Peyer's patch (tissue), 4 donors: ENCODE results near the gene FNBP1L. TPM values are rescaled to one million over a fixed set of nuclear protein-coding genes. Genes with fewer than 3 reads are reported as not detected.
A peak's percentile ranks its signal among the peaks of the same experiment; 100 is the strongest.

Experiments
- DNase-seq, 3 donors: peaks; one replicate each; pipeline ENCODE4 v3.0.0-alpha.2; 2017 to 2019
- H3K27ac ChIP-seq, 4 donors: fragments of 200-600 bp; sonication (generic); one replicate each; pipeline ENCODE4 v1.5.1; 2016 to 2019
- H3K27me3 ChIP-seq, 2 donors: fragments of 200-600 bp; sonication (generic); one replicate each; pipeline ENCODE4 v1.5.1; 2019
- H3K36me3 ChIP-seq, 3 donors: fragments of 200-600 bp; sonication (generic); one replicate each; pipeline ENCODE4 v1.5.1; 2016 to 2019
- H3K4me1 ChIP-seq, 4 donors: fragments of 200-600 bp; sonication (generic); one replicate each; pipeline ENCODE4 v1.5.1; 2016 to 2019
- H3K4me3 ChIP-seq, 4 donors: fragments of 200-600 bp; sonication (generic); 1 replicate in 3 of 4; 2 replicates in 1 of 4; pipeline ENCODE4 v1.5.1; 2016 to 2019; ENCODE audit warnings: mild to moderate bottlenecking in 1 of 4
- H3K9me3 ChIP-seq, 4 donors: fragments of 200-600 bp; sonication (generic); one replicate each; pipeline ENCODE4 v1.5.1; 2016 to 2019; ENCODE audit warnings: mild to moderate bottlenecking in 1 of 4
- CTCF ChIP-seq, 6 experiments: fragments of 450-650 bp in 4 of 6; fragments of 200-600 bp in 2 of 6; sonication (generic) in 1 of 6; IDR thresholded peaks; one replicate each; pipeline ENCODE4 v1.5.1; 2017 to 2019; ENCODE audit warnings: antibody characterized with exemption in 6 of 6, mild to moderate bottlenecking in 3 of 6, moderate library complexity in 1 of 6
- POLR2A ChIP-seq, 2 donors: fragments of 450-650 bp; IDR thresholded peaks; one replicate each; pipeline ENCODE4 v1.5.1; 2017; ENCODE audit warnings: antibody characterized with exemption in 2 of 2, mild to moderate bottlenecking in 2 of 2, moderate library complexity in 2 of 2
- total RNA-seq, 4 donors: library from RNA; depleted of rRNA; stranded (reverse); fragments of >200 nt; gene quantifications; one replicate each; pipeline ENCODE4 v1.1.0, GENCODE V29; 2016

FNBP1L gene
- total RNA-seq, 4 donors from 2014 or later, result 38.8 to 63.7 (median 55.2) TPM

GRCh38 chr1:93504247-93505033, 56.5 kb downstream of the FNBP1L start:
- Histone ChIP-seq H3K36me3 (peaks cover 0 to 4% (median 0%) of the 10 kb centered on the region in 3 donors), H3K4me1 (no peaks in the 10 kb centered on the region), H3K27ac (no peak overlapping the region), H3K27me3 (no peaks in the 10 kb centered on the region), H3K4me3 (no peak overlapping the region), H3K9me3 (no peaks in the 10 kb centered on the region)
- TF ChIP-seq POLR2A (IDR thresholded peaks at IDR 0.05) (no peak), CTCF (IDR thresholded peaks at IDR 0.05) (no peak)
- DNase-seq, result no peak

DNA sequence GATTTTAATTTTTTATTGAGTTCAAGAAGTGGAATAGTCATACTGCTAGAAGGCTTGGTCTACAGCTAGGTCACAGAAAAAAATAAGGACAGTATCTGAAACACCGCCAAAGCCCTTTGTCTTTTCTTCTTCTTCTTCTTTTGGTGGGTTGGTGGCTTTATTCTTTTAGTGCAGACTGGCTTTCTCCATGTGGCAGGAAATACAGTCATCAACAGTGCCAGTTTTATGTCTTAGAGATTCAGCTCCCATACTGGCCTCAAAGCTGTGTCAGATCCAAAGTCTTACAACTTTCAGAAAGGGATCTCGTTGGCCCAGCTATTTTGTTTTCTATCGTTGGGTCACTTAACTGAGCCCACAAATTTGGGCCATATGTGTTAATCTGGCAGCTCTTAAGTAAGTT, 58.2 kb downstream of the FNBP1L start:
- TF ChIP-seq CTCF (IDR thresholded peaks at IDR 0.05) (no peak), POLR2A (IDR thresholded peaks at IDR 0.05) (no peak)
- Histone ChIP-seq H3K36me3 (peaks cover 0 to 8% (median 0%) of the 10 kb centered on the region in 3 donors), H3K9me3 (no peaks in the 10 kb centered on the region), H3K4me1 (no peaks in the 10 kb centered on the region), H3K4me3 (no peak overlapping the region), H3K27ac (no peak overlapping the region), H3K27me3 (no peaks in the 10 kb centered on the region)
- no peak for DNase-seq

DNA sequence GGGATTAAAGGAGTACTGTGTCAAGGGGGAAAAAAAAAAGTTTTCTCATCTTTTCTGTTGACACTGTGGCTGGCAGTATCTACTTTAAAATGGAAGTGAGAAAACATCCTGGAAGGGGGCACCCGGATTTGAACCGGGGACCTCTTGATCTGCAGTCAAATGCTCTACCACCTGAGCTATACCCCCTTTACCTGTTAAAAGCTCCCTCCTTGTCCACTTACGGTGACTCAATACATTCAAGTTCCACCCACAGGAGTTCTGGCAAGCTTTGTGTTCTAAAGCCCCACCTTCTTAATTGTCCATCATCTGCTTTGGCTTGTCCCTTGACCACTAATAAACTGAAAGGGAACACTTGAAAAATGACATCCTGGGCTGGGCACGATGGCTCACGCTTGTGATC, 68.2 kb downstream of the FNBP1L start:
- H3K9me3 ChIP-seq, result no peaks in the 10 kb centered on the region
- no peak for TF ChIP-seq POLR2A (IDR thresholded peaks at IDR 0.05)
- TF ChIP-seq CTCF (IDR thresholded peaks at IDR 0.05), result no peak
- DNase-seq, result no peak
- no peaks in the 10 kb centered on the region for H3K27me3 ChIP-seq
- H3K36me3 ChIP-seq, result no peaks in the 10 kb centered on the region
- no peak overlapping the region for H3K4me3 ChIP-seq
- H3K27ac ChIP-seq, result no peak overlapping the region
- no peaks in the 10 kb centered on the region for H3K4me1 ChIP-seq

DNA sequence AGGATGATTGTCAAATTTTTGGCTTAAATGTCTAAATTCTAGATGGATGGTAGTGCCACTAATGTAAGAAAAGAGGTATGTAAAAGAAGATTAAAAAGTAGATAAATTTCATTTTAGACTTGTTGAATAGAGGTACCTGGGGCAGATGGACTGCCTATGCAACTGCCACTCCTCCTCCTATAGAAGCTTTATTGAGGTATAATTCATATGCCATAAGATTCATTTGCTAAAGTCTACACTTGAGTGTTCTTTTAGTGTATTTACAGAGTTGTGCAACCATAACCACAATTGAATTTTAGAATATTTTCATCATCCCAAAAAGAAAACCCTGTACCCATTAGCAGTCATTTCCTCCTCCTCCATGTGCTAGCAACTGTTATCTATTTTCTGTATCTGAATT, 70.6 kb downstream of the FNBP1L start:
- Histone ChIP-seq H3K36me3 (peaks cover 0 to 5% (median 0%) of the 10 kb centered on the region in 3 donors), H3K4me1 (no peaks in the 10 kb centered on the region), H3K27ac (no peak overlapping the region), H3K4me3 (no peak overlapping the region), H3K9me3 (no peaks in the 10 kb centered on the region), H3K27me3 (no peaks in the 10 kb centered on the region)
- no peak for TF ChIP-seq POLR2A (IDR thresholded peaks at IDR 0.05)
- TF ChIP-seq CTCF (IDR thresholded peaks at IDR 0.05), result no peak
- DNase-seq, result no peak

GRCh38 chr1:93519199-93519829, 71.4 kb downstream of the FNBP1L start:
- DNase-seq, result peak in 1 of 3 donors; percentile 49
- Histone ChIP-seq H3K9me3 (no peaks in the 10 kb centered on the region), H3K36me3 (peaks cover 0 to 5% (median 0%) of the 10 kb centered on the region in 3 donors), H3K4me3 (no peak overlapping the region), H3K27me3 (no peaks in the 10 kb centered on the region), H3K27ac (peak overlapping the region in 1 of 4 donors; percentile 28), H3K4me1 (no peaks in the 10 kb centered on the region)
- TF ChIP-seq POLR2A (IDR thresholded peaks at IDR 0.05) (no peak), CTCF (IDR thresholded peaks at IDR 0.05) (no peak)
